Activated CD8-positive, alpha-beta memory T cell treated with anti-CD3 and anti-CD28 coated beads for 24 hours (primary cell): Measurements from ENCODE around the gene PWP1.

ENCODE experiments used
- DNase-seq: peaks from one replicate; pipeline ENCODE4 v3.0.0-alpha.2; 2020

Gene PWP1

DNA sequence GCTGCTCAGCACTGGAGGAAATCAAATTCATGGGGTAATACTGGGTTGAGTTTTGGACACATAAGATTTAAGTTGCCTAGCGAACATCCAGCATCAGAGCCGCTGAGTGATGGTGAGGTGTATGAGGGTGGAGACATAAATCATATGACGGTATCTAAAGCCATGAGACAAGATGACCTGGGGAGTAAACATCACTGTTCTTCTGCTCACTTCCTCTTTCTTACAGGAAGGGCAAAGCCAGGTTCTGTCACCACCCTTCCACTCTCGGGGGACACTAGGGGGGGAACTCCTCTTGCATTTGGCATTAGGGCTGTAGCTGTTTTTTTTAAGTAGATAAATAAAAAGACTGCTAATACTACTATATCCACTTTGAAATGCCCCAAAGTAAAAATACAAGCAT is 51.3 kb downstream of the PWP1 start:
- no peak for DNase-seq

DNA sequence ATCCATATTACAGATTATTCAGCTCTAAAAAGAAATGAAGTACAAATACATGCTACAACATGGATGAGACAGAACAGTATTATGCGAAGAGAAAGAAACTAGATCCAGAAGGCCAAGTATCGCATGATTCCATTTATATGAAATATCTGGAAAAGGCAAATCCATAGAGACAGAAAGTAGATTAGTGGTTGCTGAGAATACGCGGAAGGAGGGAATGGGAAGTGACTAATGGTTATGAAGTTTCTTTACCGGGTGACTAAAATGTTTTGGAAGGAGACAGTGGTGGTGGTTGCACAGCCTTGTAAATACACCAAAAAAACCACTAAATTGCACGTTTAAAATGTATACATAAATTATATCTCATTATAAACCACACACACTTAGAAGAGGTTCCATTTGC is 62.9 kb downstream of the PWP1 start:
- DNase-seq, result no peak

DNA sequence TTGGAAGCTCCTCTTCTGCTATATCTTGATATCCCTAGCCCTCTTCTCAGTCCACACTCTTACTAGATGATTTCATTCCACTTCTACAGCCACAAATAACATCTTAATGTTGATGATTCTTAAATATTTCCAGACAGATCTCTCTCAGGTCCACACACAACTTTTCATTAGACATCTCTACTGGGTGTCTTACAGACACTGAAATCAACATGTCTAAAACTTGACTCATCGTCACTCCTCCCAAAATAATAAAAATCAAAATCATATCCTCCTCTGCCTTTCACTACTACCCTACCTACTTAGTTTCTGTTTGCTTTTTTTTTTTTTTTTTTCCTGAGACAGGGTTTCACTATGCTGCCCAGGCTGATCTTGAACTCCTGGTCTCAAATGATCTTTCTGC is 63.5 kb downstream of the PWP1 start:
- no peak for DNase-seq

DNA sequence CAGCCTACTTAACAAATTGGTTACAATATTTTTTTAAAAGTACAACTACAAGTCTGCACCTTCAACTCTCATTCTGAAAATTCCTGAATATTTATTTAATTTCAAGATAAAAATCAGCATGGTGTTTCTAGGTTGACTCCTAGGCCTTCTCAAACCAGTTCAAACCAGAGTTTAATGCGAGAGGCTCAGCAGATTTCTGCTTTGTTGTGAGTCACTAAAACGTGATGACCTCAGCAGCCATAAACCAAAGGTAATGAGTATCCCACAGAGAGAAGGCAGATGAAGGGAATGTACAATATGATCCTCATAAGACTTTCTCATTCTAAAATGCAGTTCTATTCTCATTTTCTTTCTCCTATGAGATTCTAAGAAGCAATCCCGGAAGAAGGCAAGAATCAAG is 73.8 kb downstream of the PWP1 start:
- DNase-seq, result no peak

DNA sequence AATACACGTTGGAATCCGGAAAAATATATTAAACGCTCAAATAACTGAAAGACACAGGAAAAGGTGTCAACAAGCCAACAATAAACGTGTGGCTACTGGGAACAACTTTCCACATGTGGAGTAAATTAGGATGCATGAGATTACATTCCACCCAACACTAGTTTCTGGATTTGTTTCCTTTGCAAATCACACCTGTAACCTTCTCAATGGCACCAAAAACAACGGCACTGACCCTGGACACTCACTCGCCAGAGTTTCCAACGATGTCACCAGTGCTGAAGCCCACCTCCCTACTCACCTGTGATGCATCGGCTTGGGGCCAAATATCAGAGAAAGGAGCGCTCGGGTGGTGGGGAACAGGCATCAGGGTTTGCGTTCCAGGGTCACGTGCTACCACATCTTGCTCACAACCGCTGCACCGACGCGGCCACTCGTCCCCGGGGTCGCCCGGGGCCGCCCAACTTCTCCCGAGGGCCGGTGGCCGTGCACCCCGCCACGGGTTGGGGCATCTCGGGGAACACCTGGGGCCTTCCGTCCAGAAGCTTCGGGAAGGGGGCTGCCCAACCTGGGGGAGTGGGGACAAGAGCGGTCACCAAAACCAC is 74.7 kb downstream of the PWP1 start:
- peak; percentile 77 for DNase-seq

DNA sequence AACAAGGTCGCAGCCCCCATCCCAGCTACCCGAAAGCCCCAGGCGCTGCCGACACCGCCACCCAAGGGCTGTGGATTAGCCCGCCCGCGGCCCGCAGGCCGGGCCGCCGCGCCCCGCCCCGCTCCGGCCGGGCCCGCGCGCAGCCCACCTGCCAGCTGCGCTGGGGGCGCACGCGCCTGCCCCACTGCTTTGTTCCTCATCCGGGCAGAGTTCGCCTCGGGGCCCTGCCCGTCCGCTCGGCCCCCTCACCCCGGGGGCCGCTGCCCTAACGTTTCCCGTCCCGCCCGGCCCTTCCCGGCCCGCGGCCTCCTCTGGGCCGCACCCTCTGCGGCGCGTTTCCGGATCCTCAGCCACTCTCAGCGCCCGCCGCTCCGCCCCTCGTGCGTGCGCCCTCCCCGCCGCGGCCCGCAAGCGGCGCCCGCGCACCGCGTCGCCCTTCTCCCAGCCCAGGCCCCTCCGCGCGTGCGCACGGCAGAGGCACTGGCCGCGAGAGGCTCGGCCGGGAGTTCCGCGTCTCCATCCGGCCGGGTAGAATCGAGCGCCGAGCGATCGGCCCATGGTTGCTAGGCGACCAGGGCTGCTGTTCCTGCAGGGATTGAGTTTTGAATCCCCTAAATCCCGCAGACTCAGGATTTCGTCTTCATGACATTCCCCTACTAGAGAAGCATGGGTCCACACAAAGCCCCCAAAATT is 75.4 kb downstream of the PWP1 start, which contains the start of gene PRDM4:
PRDM4 (minus strand) TSS at position 329 of the 693 bp plus-strand sequence. CDS start 622 bp downstream, outside the sequence.
- peak; percentile 93 for DNase-seq

DNA sequence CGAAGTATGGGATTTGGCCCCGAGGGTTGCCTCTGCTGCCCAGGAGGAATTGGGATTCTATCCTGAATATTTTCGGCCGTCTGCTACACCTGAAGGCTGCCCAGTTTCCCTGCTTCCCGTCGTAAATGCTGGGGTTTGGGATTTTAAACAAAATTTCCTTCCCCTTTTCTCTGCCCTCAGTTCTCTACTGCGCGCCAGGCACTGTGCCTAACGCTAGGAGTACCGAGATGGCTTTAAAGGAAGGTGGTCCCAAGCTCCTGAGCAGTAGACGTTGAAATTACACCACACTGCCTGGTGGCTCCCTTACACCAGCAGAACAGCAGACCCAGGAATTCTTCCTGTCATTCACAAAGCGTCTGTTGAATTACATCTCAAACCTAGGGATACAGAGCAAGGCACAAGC is 75.9 kb downstream of the PWP1 start:
- DNase-seq, result peak; percentile 61
